OCI-LY3 (cell line): Measurements from ENCODE around the gene TCF12.
"Not testable (repeated sequence)": the region's sequence is repeated elsewhere in the genome, so short reads cannot be mapped to it uniquely, and the experiment has no call there.

Experiments used
- H2AFZ ChIP-seq: fragments of 200-600, 300-600 bp; shearing (Covaris generic); 2 replicates; pipeline ENCODE4 v1.6.0; 2014; ENCODE audit warnings: antibody characterized with exemption, low read depth, low read length
- H3K27ac ChIP-seq: fragments of 200-600, 300-600 bp; sonication (generic); 2 replicates; pipeline ENCODE4 v1.5.1; 2014; ENCODE audit warnings: mild to moderate bottlenecking, low read length, moderate library complexity, mixed read lengths
- H3K27me3 ChIP-seq: fragments of 200-600, 300-600 bp; sonication (generic); 2 replicates; pipeline ENCODE4 v1.6.1; 2014; ENCODE audit warnings: low read depth, low read length, mixed read lengths
- H3K36me3 ChIP-seq: fragments of 200-600, 300-600 bp; sonication (generic); replicated peaks from 2 replicates; pipeline ENCODE3; 2014; ENCODE audit warnings: low read depth, low read length, mixed read lengths
- H3K4me1 ChIP-seq: fragments of 300-600, 200-600 bp; sonication (generic); 2 replicates; pipeline ENCODE4 v1.6.1; 2014; ENCODE audit warnings: low read length, mixed read lengths
- H3K4me2 ChIP-seq: fragments of 200-600, 300-600 bp; sonication (generic); 2 replicates; pipeline ENCODE4 v1.6.1; 2014; ENCODE audit warnings: low read length, mixed read lengths
- H3K4me3 ChIP-seq: fragments of 300-600, 200-600 bp; sonication (generic); 2 replicates; pipeline ENCODE4 v1.5.1; 2014; ENCODE audit warnings: antibody characterized with exemption, mild to moderate bottlenecking, low read length, moderate library complexity
- H3K79me2 ChIP-seq: fragments of 300-600, 200-600 bp; shearing (Covaris generic); 2 replicates; pipeline ENCODE4 v1.6.1; 2014; ENCODE audit warnings: mild to moderate bottlenecking, low read length, mixed read lengths
- H3K9ac ChIP-seq: fragments of 300-600, 200-600 bp; shearing (Covaris generic); 2 replicates; pipeline ENCODE4 v1.6.0; 2014; ENCODE audit warnings: mild to moderate bottlenecking, low read length, moderate library complexity
- H3K9me3 ChIP-seq: fragments of 200-600, 300-600 bp; shearing (Covaris generic); 2 replicates; pipeline ENCODE4 v1.6.1; 2014; ENCODE audit warnings: low read length, mixed read lengths; ENCODE audit not compliant: insufficient read depth
- H4K20me1 ChIP-seq: fragments of 200-600, 300-600 bp; sonication (generic); 2 replicates; pipeline ENCODE4 v1.6.1; 2016; ENCODE audit warnings: low read length, mixed read lengths; ENCODE audit not compliant: insufficient read depth
- EZH2phosphoT487 ChIP-seq: fragments of 200-600 bp; shearing (Covaris generic); IDR thresholded peaks from 2 replicates; pipeline ENCODE4 v1.6.1; 2018; ENCODE audit warnings: antibody characterized with exemption, mixed run types, low read depth
- TF ChIP-seq, protein P1 (sequence below): fragments of 200-600, 300-600 bp; sonication (generic); IDR thresholded peaks from 2 replicates; pipeline ENCODE4 v1.5.1; 2014; ENCODE audit warnings: antibody characterized with exemption, low read length, low read depth

The TCF12 gene

GRCh38 chr15:57010724-57011123 lies 92.3 kb downstream of the TCF12 start:
- H2AFZ ChIP-seq: no peak overlapping the region
- H3K9ac ChIP-seq: no peak overlapping the region
- no peak for TF ChIP-seq EZH2phosphoT487
- TF ChIP-seq, protein P1, sequence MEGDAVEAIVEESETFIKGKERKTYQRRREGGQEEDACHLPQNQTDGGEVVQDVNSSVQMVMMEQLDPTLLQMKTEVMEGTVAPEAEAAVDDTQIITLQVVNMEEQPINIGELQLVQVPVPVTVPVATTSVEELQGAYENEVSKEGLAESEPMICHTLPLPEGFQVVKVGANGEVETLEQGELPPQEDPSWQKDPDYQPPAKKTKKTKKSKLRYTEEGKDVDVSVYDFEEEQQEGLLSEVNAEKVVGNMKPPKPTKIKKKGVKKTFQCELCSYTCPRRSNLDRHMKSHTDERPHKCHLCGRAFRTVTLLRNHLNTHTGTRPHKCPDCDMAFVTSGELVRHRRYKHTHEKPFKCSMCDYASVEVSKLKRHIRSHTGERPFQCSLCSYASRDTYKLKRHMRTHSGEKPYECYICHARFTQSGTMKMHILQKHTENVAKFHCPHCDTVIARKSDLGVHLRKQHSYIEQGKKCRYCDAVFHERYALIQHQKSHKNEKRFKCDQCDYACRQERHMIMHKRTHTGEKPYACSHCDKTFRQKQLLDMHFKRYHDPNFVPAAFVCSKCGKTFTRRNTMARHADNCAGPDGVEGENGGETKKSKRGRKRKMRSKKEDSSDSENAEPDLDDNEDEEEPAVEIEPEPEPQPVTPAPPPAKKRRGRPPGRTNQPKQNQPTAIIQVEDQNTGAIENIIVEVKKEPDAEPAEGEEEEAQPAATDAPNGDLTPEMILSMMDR: no peak
- H3K79me2 ChIP-seq: peaks cover 17% of the 10 kb centered on the region
- no peak overlapping the region for H3K27ac ChIP-seq
- peaks cover 19% of the 10 kb centered on the region; the same call in 1 of the 2 replicates for H4K20me1 ChIP-seq
- no peak overlapping the region for H3K4me3 ChIP-seq
- no peaks in the 10 kb centered on the region for H3K27me3 ChIP-seq
- H3K4me1 ChIP-seq: peaks cover 4% of the 10 kb centered on the region; the same call in 1 of the 2 replicates
- H3K9me3 ChIP-seq: no peaks in the 10 kb centered on the region
- H3K36me3 ChIP-seq: no peaks in the 10 kb centered on the region
- no peak overlapping the region for H3K4me2 ChIP-seq

GRCh38 chr15:57012556-57012955 lies 94.1 kb downstream of the TCF12 start:
- Histone ChIP-seq H4K20me1 (peaks cover 19% of the 10 kb centered on the region; the same call in 1 of the 2 replicates), H2AFZ (no peak overlapping the region), H3K9ac (no peak overlapping the region), H3K79me2 (peaks cover 17% of the 10 kb centered on the region), H3K27ac (no peak overlapping the region), H3K9me3 (no peaks in the 10 kb centered on the region), H3K4me2 (no peak overlapping the region), H3K27me3 (no peaks in the 10 kb centered on the region), H3K36me3 (no peaks in the 10 kb centered on the region), H3K4me1 (peaks cover 4% of the 10 kb centered on the region; the same call in 1 of the 2 replicates), H3K4me3 (no peak overlapping the region)
- TF ChIP-seq EZH2phosphoT487: no peak
- TF ChIP-seq, protein P1: no peak

DNA sequence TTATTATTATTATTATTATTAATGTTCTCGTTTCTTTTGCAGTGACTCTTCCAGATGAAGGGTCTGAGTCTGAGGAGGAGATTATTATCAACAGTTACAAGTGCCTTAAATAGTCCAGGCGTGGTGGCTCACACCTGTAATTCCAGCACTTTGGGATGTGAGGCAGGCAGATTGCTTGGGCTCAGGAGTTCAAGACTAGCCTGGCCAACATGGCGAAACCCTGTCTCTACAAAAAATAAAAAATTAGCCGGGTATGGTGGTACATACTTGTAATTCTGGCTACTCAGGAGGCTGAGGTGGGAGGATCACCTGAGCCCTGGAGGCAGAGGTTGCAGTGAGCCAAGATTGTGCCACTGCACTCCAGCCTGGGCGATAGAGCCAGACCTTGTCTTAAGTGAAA lies 96.5 kb downstream of the TCF12 start:
- H3K36me3 ChIP-seq, H3K4me2 ChIP-seq, H3K4me1 ChIP-seq, H3K4me3 ChIP-seq, H3K9ac ChIP-seq, H3K27ac ChIP-seq, H3K27me3 ChIP-seq, H2AFZ ChIP-seq, H3K9me3 ChIP-seq: not testable (repeated sequence)
- Histone ChIP-seq H3K79me2 (peaks cover 17% of the 10 kb centered on the region), H4K20me1 (peaks cover 19% of the 10 kb centered on the region; the same call in 1 of the 2 replicates)

DNA sequence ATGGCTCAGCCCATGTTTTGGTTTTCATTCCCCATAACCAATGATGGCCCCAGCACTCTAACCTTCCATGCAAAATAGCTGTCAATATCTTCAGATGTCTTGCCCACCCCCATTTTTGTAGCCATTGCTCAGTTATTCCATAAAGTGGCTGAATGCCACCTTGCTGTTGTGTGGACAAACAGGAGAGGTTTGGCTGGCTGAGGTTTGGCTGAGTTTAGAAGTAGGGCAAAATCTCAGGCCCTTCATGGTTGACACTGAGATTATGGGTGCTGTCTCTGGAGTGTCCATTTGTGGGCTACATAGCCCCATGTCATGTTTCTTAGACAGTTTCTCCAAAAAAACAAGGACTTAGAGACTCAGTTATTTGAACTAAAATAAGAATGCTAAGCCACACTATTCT lies 96.9 kb downstream of the TCF12 start:
- no peak for TF ChIP-seq EZH2phosphoT487
- TF ChIP-seq, protein P1: no peak
- H3K4me3 ChIP-seq: no peak overlapping the region
- no peak overlapping the region for H3K27ac ChIP-seq
- no peak overlapping the region for H3K9ac ChIP-seq
- peaks cover 4% of the 10 kb centered on the region; the same call in 1 of the 2 replicates for H3K4me1 ChIP-seq
- peaks cover 19% of the 10 kb centered on the region; the same call in 1 of the 2 replicates for H4K20me1 ChIP-seq
- H2AFZ ChIP-seq: no peak overlapping the region
- no peak overlapping the region for H3K4me2 ChIP-seq
- H3K79me2 ChIP-seq: peaks cover 17% of the 10 kb centered on the region
- H3K27me3 ChIP-seq: no peaks in the 10 kb centered on the region
- no peaks in the 10 kb centered on the region for H3K9me3 ChIP-seq
- H3K36me3 ChIP-seq: no peaks in the 10 kb centered on the region
